Heart left ventricle (tissue), 16 donors: ENCODE measurements around the gene PCNT. TPM values are rescaled to one million over a fixed set of nuclear protein-coding genes. Genes with fewer than 3 reads are reported as not detected.
A peak's percentile ranks its signal among the peaks of the same experiment; 100 is the strongest.

Experiments
- ATAC-seq, 4 donors: fragments of 200-7000 bp; cut with Tn5 transposase; one replicate each; pipeline ENCODE4 v1.9.1; 2020 to 2022; ENCODE audit warnings: moderate library complexity in 4 of 4, mild to moderate bottlenecking in 3 of 4, moderate number of reproducible peaks in 1 of 4
- DNase-seq, 5 donors: peaks; one replicate each; pipeline ENCODE4 v3.0.0-alpha.2; 2020
- H3K27ac ChIP-seq, 12 donors: fragments of 200-600 bp; sonication (generic) in 4 of 12; one replicate each; pipeline versions ENCODE4 v1.5.0 to v1.8.0; 2016 to 2022; ENCODE audit warnings: mild to moderate bottlenecking in 2 of 12
- H3K27me3 ChIP-seq, 9 donors: fragments of 200-600 bp; sonication (generic) in 2 of 9; one replicate each; pipeline versions ENCODE4 v1.5.1 to v1.8.0; 2016 to 2022; ENCODE audit warnings: mild to moderate bottlenecking in 3 of 9
- H3K36me3 ChIP-seq, 9 donors: fragments of 200-600 bp; sonication (generic) in 2 of 9; one replicate each; pipeline versions ENCODE4 v1.5.0 to v1.8.0; 2018 to 2022; ENCODE audit warnings: mild to moderate bottlenecking in 2 of 9
- H3K4me1 ChIP-seq, 12 donors: fragments of 200-600 bp; sonication (generic) in 4 of 12; one replicate each; pipeline versions ENCODE4 v1.5.0 to v1.8.0; 2016 to 2022; ENCODE audit warnings: mild to moderate bottlenecking in 3 of 12
- H3K4me3 ChIP-seq, 12 donors: fragments of 200-600 bp; sonication (generic) in 4 of 12; one replicate each; pipeline versions ENCODE4 v1.5.0 to v1.8.0; 2017 to 2022; ENCODE audit warnings: mild to moderate bottlenecking in 9 of 12, moderate library complexity in 4 of 12
- H3K9me3 ChIP-seq, 12 donors: fragments of 200-600 bp; sonication (generic) in 4 of 12; one replicate each; pipeline versions ENCODE4 v1.5.0 to v1.8.0; 2016 to 2022; ENCODE audit warnings: mild to moderate bottlenecking in 1 of 12
- CTCF ChIP-seq, 12 donors: fragments of 200-600 bp; sonication (generic) in 4 of 12; IDR thresholded peaks; one replicate each; pipeline versions ENCODE4 v1.5.0 to v1.8.0; 2018 to 2022; ENCODE audit warnings: antibody characterized with exemption in 12 of 12, mild to moderate bottlenecking in 5 of 12
- POLR2A ChIP-seq, 2 donors: fragments of 450-650 bp; IDR thresholded peaks; one replicate each; pipeline ENCODE4 v1.6.1; 2017; ENCODE audit warnings: antibody characterized with exemption in 2 of 2, mild to moderate bottlenecking in 2 of 2, moderate library complexity in 2 of 2
- WGBS, 4 donors: extraction: QIAGEN DNeasy Blood & Tissue Kit in 2 of 4; methylation state at CpG; one replicate each; pipeline versions ENCODE4 v1.1.5 to v1.1.7; 2013 to 2018; 5-methylcytosine and 5-hydroxymethylcytosine counted together
- intact Hi-C, 10 donors: fragments of 100-400 bp; cut with DNase I; formaldehyde crosslinking; loops; one replicate each; pipeline versions ENCODE4 v1.11.1 to v1.14.2; 2022
- polyA plus RNA-seq, 2 donors: library from polyadenylated mRNA; stranded (reverse); fragments of 200-250 nt; gene quantifications; one replicate each; pipeline ENCODE4 v1.2.3, GENCODE V29; 2013
- total RNA-seq, 9 donors: library from RNA; depleted of rRNA in 2 of 9; stranded (reverse); fragments of >200 nt in 2 of 9; fragmentation: NEBNext Ultra II Directional in 3 of 9; extraction: Animal tissue kit (Norgen Biotek cat#: 25700) in 3 of 9; gene quantifications; one replicate each; pipeline versions ENCODE4 v1.1.0 to v1.2.4, GENCODE V29; 2016 to 2023
- donor health status: ischemic (EF 13 %, LVEDD 7.1; RV severe dilation, severe dysfunction).
- donor health status: healthy with polysubstance abuse.
- donor health status: DM: no; HTN: yes; CAD: no.
- donor health status: DM: no; HTN: no; CAD: no.
- donor health status: ischemic (EF 25% LVEDD 6.9; RV normal size, moderate dysfunction).
- donor health status: ischemic (EF 25% LVEDD 5.7; RV mildly dilated, moderate dysfunction).
- donor health status: healthy.
- donor health status: DM: yes; HTN: yes; CAD: no.
- donor health status: ischemic (EF 35%, LVEDD 5.7; RV mildly dilated, moderate dysfunction).
- donor health status: nonischemic (EF 11% LVEDD 7.7; RV severe dilation, severe dysfunction).
- donor health status: DM: yes; HTN: yes; CAD: no.
- donor health status: PGD.
- donor health status: ischemic (EF 29% LVEDD 5.4; RV normal size, mild dysfunction).
- donor health status: nonischemic (EF 23%, LVEDD 6.1; RV moderate dilation, normal function).

The PCNT gene
- total and polyA plus RNA-seq, 11 donors, result 17.0 to 73.0 (median 36.7) TPM

- WGBS, 4 donors, result 82 to 90% (median 87%) methylated on average over 6 of the region's 6 CpGs
- intact Hi-C loops, result no loop called here
- no peak for TF ChIP-seq POLR2A (IDR thresholded peaks at IDR 0.05)
- TF ChIP-seq CTCF (IDR thresholded peaks at IDR 0.05), result no peak
- peaks cover 0 to 36% (median 8%) of the 10 kb centered on the region in 9 donors for H3K36me3 ChIP-seq
- peaks cover 0 to 37% (median 11%) of the 10 kb centered on the region in 12 donors for H3K4me1 ChIP-seq
- no peak for ATAC-seq
- no peaks in the 10 kb centered on the region for H3K27me3 ChIP-seq
- H3K27ac ChIP-seq, result no peak overlapping the region
- no peak overlapping the region for H3K4me3 ChIP-seq
- no peaks in the 10 kb centered on the region for H3K9me3 ChIP-seq
- no peak for DNase-seq
These were observed 144.3 kb downstream of the PCNT start for GRCh38 chr21:46468108-46468774.

DNA sequence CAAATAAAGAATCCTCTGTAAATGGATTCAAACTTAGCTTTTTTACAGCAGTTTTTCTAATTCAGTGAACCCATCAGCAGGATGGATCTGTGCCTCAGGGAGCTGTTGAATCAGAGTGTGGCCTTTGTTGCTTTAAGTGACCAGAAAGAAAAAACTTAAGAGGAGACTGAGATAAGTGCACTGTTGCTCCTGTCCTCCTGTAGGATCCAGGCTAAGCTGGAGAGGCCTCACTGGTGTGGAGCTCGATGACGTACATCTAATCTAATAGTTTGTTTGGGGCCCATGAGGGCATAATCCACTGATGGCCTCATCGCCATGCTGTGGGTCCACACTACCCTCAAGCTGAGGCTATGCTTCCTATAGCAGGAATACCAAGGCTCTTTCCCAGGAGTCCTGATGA is 145.3 kb downstream of the PCNT start:
- TF ChIP-seq CTCF (IDR thresholded peaks at IDR 0.05) (no peak), POLR2A (IDR thresholded peaks at IDR 0.05) (no peak)

DNA sequence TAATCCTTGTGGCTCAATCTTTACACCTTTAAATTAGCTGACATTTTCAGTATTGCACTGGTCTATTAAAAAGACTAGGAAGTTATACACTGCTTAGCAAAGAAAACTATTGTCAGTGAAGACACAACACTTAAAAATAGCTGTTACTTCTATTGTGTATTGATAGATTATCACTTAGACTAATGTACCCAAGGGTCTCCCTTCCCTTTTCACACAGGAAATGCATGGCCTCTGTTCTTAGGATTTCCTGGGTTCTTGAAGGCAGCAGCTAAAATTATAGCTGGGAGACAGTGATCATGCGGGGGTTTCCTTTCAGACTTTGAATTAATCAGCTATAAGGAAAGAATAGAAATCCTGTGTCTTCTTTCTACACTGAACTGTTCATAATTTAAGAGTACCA is 147.6 kb downstream of the PCNT start:
- peak overlapping the region in 2 of 12 donors; percentile 30 to 44 for H3K27ac ChIP-seq
- DNase-seq (no peak), ATAC-seq (no peak)
- H3K9me3 ChIP-seq, result no peaks in the 10 kb centered on the region
- H3K36me3 ChIP-seq, result peaks cover 0 to 25% (median 7%) of the 10 kb centered on the region in 9 donors
- WGBS, 4 donors, result 60 to 68% (median 64%) methylated on average over 1 of the region's 1 CpG
- peaks cover 0 to 38% (median 11%) of the 10 kb centered on the region in 12 donors for H3K4me1 ChIP-seq
- TF ChIP-seq POLR2A (IDR thresholded peaks at IDR 0.05) (no peak), CTCF (IDR thresholded peaks at IDR 0.05) (no peak)
- no peak overlapping the region for H3K4me3 ChIP-seq
- intact Hi-C loops, result no loop called here
- no peaks in the 10 kb centered on the region for H3K27me3 ChIP-seq

More for the DNA sequence above, 145.3 kb downstream of the PCNT start:
- WGBS, 4 donors, result 73 to 75% (median 74%) methylated on average over 3 of the region's 3 CpGs
- DNase-seq (no peak), ATAC-seq (peak in 1 of 4 donors; percentile 58)
- H3K36me3 ChIP-seq, result peaks cover 0 to 33% (median 7%) of the 10 kb centered on the region in 9 donors
- H3K4me1 ChIP-seq, result peaks cover 0 to 42% (median 11%) of the 10 kb centered on the region in 12 donors
- H3K4me3 ChIP-seq, result no peak overlapping the region
- H3K9me3 ChIP-seq, result no peaks in the 10 kb centered on the region
- H3K27ac ChIP-seq, result no peak overlapping the region
- intact Hi-C loops, result no loop called here
- no peaks in the 10 kb centered on the region for H3K27me3 ChIP-seq

GRCh38 chr21:46472246-46472645 is 148.3 kb downstream of the PCNT start:
- DNase-seq (no peak), ATAC-seq (peak; percentile 42 to 82 (median 65))
- 69 to 78% (median 74%) methylated on average over 6 of the region's 6 CpGs for WGBS, 4 donors
- Histone ChIP-seq H3K27ac (peak overlapping the region in 2 of 12 donors; percentile 30 to 44), H3K27me3 (no peaks in the 10 kb centered on the region), H3K36me3 (peaks cover 0 to 19% (median 7%) of the 10 kb centered on the region in 9 donors), H3K9me3 (no peaks in the 10 kb centered on the region), H3K4me3 (no peak overlapping the region), H3K4me1 (peaks cover 0 to 38% (median 11%) of the 10 kb centered on the region in 12 donors)
- no peak for TF ChIP-seq CTCF (IDR thresholded peaks at IDR 0.05)
- TF ChIP-seq POLR2A (IDR thresholded peaks at IDR 0.05), result no peak
- intact Hi-C loops, result no loop called here
